T-helper 22 cell (primary cell): ENCODE measurements around the gene LIFR.
"Not testable (repeated sequence)": the region's sequence is repeated elsewhere in the genome, so short reads cannot be mapped to it uniquely, and the experiment has no call there.

ENCODE experiments used
- DNase-seq: peaks from one replicate; pipeline ENCODE4 v3.0.0-alpha.2; 2020; ENCODE audit warnings: low read depth

LIFR gene

DNA sequence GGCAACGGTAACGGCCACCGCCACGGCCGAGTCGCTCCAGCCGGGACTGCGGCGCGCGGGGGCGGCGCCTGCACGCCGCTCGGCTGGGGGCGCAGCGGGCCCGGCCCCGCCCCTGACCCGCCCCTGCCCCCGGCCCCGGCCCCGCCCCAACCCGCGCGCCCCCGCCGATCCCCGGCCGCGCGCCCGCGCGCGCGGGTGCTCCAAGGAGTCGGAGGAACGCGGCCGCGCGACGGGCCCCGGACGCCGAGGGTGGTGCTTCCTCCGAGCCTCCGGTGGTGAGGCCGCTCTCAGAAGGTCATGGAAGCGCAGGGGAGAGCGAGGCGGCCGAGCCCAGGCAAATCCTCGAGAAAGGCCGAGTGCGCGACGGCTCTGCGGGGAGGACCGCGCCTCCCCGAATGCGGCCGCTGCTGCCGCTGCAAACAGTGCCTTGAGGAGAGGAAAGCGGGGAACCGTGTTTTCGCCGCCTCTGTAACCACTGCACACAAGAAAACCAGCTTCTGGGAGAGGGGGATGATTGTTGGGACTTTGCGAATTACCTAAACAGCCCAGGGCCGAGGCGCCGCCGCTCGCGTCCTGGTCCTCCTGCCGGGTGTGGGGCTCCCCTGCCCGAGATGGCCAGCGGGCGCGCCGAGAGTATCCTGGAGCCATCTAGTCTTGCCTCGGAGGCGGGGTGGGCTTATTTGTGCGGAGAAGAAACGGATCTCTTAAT lies at the start of gene LIFR:
LIFR (minus strand) TSS at position 48 of the 709 bp plus-strand sequence. CDS start 25,999 bp downstream, outside the sequence.
- DNase-seq = peak; percentile 23

DNA sequence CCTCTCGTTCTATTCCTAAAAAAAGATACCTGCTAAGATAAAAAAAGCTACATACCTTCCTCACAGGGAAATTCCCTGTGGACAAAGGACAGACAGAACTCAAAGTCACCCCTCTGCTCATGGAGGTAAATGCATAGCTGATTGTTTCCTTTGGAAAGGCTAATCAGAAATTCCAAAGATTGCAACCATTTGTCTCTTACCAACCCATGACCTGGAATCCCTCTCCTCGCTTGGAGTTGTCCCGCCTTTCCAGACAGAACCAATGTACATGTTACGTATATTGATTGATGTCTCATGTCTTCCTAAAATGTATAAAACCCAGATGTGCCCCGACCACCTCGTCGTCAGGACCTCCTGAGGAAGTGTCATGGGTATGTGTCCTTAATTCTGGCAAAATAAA lies 49.2 kb upstream of the LIFR start:
- no peak for DNase-seq

- DNase-seq = no peak
Observed at GRCh38 chr5:38603691-38604090, 47.2 kb upstream of the LIFR start.

- DNase-seq = no peak
Observed at GRCh38 chr5:38602641-38603040, 46.2 kb upstream of the LIFR start.

DNA sequence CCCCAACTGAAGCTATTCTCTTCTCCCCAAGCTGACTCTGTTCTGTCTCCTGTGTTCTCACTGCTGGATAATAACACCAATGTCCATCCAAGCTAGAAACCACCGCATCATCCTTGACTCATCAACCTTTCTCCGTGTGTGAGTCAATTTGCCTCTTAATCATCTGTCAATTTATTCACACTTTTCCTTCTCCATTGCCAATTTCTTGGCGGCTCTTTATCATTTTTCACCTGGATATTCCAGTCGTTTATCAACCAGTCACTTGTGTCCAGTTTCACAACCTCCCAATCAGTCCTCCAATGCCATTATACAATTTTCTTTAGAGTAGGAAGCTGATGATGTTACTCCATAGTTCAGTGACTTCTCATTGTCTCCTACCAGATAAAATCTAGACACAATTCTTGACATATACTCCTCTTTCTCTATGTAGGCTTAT lies 45.4 kb upstream of the LIFR start:
- DNase-seq = no peak

DNA sequence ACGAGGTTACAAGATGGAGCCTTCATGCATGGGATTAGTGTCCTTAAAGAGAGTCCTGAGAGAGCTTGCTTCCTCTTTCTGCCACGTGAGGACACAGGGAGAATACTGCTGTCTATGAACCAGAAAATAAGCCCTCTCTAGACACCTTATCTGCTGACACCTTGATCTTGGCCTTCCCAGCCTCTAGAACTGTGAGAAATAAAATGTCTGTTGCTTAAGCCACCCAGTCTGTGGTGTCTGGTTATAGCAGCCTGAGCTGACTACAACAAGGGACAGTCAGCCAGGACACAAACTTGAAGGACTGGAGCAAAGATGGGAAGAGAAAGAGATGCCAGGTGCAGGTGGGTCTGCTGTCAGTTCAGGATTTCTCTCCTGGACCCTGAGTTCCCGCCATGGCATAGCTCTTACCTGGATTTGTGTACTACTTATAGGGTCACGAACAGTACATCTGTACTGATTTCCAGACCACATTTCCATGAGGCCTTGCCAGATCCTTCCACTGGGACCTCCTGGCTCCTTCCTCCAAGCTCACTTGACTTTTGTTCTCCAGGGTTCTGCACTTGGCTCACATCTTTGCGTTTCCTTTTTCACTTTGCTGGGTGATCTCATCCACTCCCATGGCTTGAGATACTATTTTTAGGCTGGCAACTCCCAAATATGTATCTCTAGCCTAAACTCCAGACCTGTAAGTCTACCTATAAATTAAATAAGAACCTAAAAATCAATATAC lies 44.9 kb upstream of the LIFR start:
- no peak for DNase-seq

- DNase-seq = no peak
Observed at GRCh38 chr5:38600329-38601045, 44.0 kb upstream of the LIFR start.

- not testable (repeated sequence) for DNase-seq
Observed at GRCh38 chr5:38599751-38600150, 43.3 kb upstream of the LIFR start.

DNA sequence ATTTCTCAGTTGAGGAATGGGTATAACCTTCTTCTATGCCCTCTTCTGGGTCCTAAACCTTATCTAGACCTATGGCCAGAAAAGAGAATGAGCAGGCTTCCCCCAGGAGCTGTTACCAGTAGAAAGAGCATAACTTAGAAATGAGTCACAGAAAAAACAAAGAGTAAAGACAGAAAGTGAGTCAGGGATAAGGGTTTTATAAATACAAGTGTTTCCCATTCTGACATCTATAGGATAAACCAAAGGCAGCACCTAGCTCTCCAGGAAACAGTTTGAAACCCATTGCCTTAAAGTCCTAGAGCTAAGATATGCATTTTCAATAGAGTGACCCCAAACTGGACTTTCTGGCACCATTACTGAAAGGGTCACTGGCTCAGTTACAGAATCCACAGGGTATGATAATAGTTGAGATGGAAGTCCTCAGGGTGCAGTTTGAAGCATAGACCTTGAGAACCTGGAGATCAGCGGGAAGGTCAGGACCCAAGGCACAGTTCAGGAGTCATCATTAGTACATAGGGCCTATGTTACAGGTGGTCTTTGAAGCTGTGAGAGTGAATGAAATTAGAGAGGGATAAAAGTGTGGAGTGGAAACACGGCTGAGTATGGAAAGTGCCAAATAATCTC lies 42.7 kb upstream of the LIFR start:
- DNase-seq = no peak

DNA sequence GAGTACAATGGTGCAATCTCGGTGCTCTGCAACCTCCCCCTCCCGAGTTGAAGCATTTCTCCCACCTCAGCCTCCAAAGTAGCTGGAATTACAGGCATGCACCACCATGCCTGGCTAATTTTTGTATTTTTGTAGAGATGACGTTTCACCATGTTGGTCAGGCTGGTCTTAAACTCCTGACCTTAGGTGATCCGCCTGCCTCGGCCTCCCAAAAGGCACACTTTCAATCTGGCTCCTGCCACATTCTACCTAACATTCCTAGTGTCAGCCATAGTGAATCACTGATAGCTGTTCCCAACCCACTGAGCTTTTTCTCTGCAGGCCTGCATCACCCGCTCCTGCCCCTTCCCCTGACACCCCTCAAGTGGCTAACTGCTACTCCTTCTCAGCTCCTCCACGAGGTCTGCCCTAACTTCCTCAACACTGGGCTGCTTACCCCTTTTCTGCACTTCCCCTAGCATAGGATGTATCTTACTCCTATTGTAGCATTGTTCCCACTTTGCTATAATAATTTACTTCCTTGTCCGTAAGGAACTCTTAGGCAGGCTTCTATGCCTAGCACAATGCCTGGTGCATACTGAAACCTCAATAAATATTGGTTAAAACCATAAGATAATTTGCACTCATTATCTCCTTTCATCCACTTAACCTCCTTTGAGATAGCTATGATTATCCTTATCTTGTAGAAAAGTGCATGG lies 42.0 kb upstream of the LIFR start:
- no peak for DNase-seq

GRCh38 chr5:38596981-38597380 lies 40.5 kb upstream of the LIFR start:
- DNase-seq = no peak

DNA sequence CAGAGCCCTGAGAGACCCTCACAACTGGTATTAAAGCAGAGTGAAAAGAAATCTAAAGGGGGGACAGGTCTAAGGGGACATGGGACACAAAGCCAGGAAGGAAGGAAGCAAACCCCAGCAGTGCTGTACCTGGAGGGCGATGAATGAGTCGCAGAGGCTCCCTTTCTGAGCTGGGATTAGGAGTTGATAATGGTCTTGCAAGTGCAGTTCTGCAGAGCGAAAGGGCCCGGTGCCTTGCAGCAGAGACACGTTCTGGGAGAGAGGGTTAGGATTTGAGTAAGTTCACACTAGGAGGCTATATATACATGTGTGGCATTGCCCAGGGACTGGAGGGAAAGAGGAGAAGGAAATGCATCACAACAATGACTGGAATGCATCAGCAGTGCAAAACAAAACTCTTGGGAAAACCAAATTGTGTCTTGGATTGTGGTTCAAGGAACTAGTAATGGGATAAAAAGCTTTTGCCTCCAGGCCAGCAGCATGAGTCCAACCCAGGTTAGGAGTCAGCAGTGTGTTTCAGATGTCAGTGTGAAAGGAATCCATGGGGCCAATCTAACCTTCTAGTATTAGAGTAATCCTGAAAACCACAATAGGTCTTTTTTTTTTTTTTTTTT lies 38.8 kb upstream of the LIFR start:
- no peak for DNase-seq

DNA sequence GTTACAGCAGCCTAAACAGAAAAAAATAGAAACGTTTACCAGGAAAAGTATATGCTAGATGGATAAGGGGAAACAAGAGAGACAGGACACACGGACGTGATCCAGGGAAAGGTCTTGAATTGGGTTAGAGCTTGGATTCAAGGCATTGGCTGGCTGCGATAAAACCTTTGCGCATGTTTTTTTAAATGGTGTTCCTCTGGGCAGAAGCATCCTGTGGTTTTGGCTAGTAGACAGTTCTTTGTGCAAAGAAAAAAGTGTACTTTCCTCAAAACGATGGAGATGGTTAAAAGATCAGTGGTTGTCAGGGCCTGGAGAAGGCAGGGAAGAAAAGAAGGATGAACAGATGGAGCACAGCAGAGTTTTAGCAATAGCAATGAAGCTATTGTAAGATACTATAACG lies 37.5 kb upstream of the LIFR start:
- no peak for DNase-seq

- no peak for DNase-seq
Observed at GRCh38 chr5:38591523-38591849, 35.0 kb upstream of the LIFR start.

DNA sequence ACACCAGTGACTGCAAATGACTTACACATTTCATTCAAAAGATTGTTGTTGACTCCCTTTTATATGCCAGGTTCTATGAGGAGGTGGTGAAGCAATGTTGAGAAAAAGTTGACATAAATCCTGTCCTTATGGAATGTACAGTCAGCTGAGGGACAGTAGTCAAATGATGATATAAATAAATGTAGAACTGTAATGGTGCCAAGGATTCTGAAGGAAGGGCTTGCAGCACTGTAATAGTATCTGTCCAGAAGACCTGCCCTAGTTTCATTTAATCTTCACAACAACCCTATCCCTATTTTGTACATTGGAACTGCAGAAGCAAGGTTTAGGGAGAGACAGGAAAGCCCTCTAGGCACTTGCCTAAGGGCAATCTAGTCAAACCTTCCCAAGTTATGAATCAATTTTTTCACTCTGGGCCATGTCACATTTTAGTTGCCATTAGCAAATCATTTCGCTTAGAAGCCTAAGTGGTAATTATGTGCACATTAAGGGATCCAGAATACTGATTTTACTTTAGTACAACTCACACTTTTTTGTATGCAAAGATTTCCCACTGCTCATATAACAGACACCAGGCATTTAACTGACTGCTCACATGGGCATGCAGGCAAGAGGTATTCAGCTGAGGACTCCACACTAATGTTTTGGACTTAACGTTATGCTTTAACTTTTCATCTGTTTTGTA lies 34.5 kb upstream of the LIFR start:
- DNase-seq = no peak

- no peak for DNase-seq
Observed at GRCh38 chr5:38589629-38590028, 33.2 kb upstream of the LIFR start.

- no peak for DNase-seq
Observed at GRCh38 chr5:38585816-38586215, 29.4 kb upstream of the LIFR start.

GRCh38 chr5:38583500-38583899 lies 27.1 kb upstream of the LIFR start:
- no peak for DNase-seq

GRCh38 chr5:38582975-38583319 lies 26.5 kb upstream of the LIFR start:
- DNase-seq = no peak

DNA sequence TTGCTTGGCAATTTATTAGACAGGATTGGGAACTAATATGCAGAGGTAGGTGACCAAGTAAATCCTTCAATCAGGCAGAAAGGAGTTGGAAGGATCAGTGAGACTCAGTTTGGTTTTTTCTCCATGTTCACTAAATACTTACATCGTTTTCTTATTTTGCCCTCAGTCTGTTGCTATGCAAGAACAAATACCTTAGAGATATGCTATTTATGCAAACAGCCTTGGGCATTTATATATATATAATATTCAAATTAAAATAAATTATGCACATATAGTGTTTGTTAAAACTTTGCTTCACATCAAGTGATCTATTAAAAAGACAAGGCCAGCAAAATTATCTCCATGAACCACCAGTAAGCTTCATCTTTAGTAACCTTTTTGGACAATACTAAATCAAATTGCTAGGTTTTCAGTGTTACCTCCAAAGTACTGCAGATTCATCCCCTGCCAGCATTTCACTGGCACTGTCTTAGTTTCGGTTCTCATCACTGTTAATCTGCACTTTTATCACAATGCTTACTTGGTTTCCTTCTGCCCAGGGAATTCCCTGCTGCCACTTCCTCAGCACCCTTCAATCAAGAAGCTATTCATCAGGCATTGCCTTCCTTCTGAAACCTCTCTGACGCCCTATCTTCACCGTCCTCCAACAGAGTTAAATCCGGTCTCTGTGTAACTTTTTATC lies 26.0 kb upstream of the LIFR start:
- DNase-seq = no peak

GRCh38 chr5:38581597-38581996 lies 25.2 kb upstream of the LIFR start:
- DNase-seq = no peak
